H9 (cell line): ENCODE data around the gene PRKCZ. TPM values are rescaled to one million over a fixed set of nuclear protein-coding genes. Genes with fewer than 3 reads are reported as not detected.

ENCODE experiments used
- DNase-seq: peaks from one replicate; pipeline ENCODE4 v3.0.0-alpha.2; 2017
- H2AFZ ChIP-seq: one replicate; pipeline ENCODE4 v1.6.1; 2013; ENCODE audit warnings: mild to moderate bottlenecking, low read length, control low read depth, moderate library complexity
- H2AK5ac ChIP-seq: 2 replicates; pipeline ENCODE4 v1.6.1; 2013; ENCODE audit warnings: low read length, control low read depth, mixed read lengths; ENCODE audit not compliant: insufficient read length
- H2BK120ac ChIP-seq: one replicate; pipeline ENCODE4 v1.6.1; 2013; ENCODE audit warnings: low read depth, mild to moderate bottlenecking, low read length, control low read depth, inconsistent platforms; ENCODE audit not compliant: poor library complexity, severe bottlenecking
- H2BK12ac ChIP-seq: 2 replicates; pipeline ENCODE4 v1.6.1; 2013; ENCODE audit warnings: low read length, control low read depth, mixed read lengths, low read depth; ENCODE audit not compliant: insufficient read length
- H2BK15ac ChIP-seq: 2 replicates; pipeline ENCODE4 v1.6.1; 2013; ENCODE audit warnings: low read depth, low read length, control low read depth
- H2BK20ac ChIP-seq: one replicate; pipeline ENCODE4 v1.6.1; 2013; ENCODE audit warnings: low read depth, mild to moderate bottlenecking, low read length, control low read depth, inconsistent platforms; ENCODE audit not compliant: poor library complexity, severe bottlenecking
- H2BK5ac ChIP-seq: 2 replicates; pipeline ENCODE4 v1.6.1; 2013; ENCODE audit warnings: low read length, control low read depth, mixed read lengths; ENCODE audit not compliant: insufficient read length
- H3K14ac ChIP-seq: 2 replicates; pipeline ENCODE4 v1.6.1; 2013; ENCODE audit warnings: low read length, control low read depth; ENCODE audit not compliant: insufficient read depth
- H3K18ac ChIP-seq: 2 replicates; pipeline ENCODE4 v1.6.1; 2013; ENCODE audit warnings: low read depth, mild to moderate bottlenecking, mixed read lengths, low read length, control low read depth; ENCODE audit not compliant: insufficient read length
- H3K23ac ChIP-seq: 2 replicates; pipeline ENCODE4 v1.6.1; 2013; ENCODE audit warnings: low read length, control low read depth, mixed read lengths, low read depth; ENCODE audit not compliant: insufficient read length
- H3K23me2 ChIP-seq: 2 replicates; pipeline ENCODE4 v1.6.1; 2013; ENCODE audit warnings: low read depth, mild to moderate bottlenecking, mixed read lengths, low read length, control low read depth; ENCODE audit not compliant: insufficient read length, poor library complexity, severe bottlenecking
- H3K27ac ChIP-seq: 2 replicates; pipeline ENCODE4 v1.5.1; 2013; ENCODE audit warnings: low read length, control low read depth, mixed read lengths, low read depth; ENCODE audit not compliant: insufficient read length
- H3K27me3 ChIP-seq: 2 replicates; pipeline ENCODE4 v1.6.1; 2013; ENCODE audit warnings: low read length, control low read depth, inconsistent platforms; ENCODE audit not compliant: insufficient read depth
- H3K4ac ChIP-seq: 2 replicates; pipeline ENCODE4 v1.6.1; 2013; ENCODE audit warnings: low read depth, mild to moderate bottlenecking, control low read depth, inconsistent platforms, low read length, moderate library complexity
- H3K4me1 ChIP-seq: 2 replicates; pipeline ENCODE4 v1.6.1; 2013; ENCODE audit warnings: low read length, control low read depth, inconsistent platforms; ENCODE audit not compliant: insufficient read depth
- H3K4me2 ChIP-seq: 2 replicates; pipeline ENCODE4 v1.6.1; 2013; ENCODE audit warnings: low read length, control low read depth, mixed read lengths; ENCODE audit not compliant: insufficient read length, insufficient read depth
- H3K56ac ChIP-seq: 2 replicates; pipeline ENCODE4 v1.6.1; 2013; ENCODE audit warnings: low read depth, mild to moderate bottlenecking, mixed read lengths, low read length, control low read depth; ENCODE audit not compliant: insufficient read length
- H3K79me1 ChIP-seq: 2 replicates; pipeline ENCODE4 v1.6.1; 2013; ENCODE audit warnings: low read depth, mild to moderate bottlenecking, moderate library complexity, low read length, control low read depth, inconsistent platforms; ENCODE audit not compliant: insufficient read depth, poor library complexity, severe bottlenecking
- H3K79me2 ChIP-seq: 2 replicates; pipeline ENCODE4 v1.6.1; 2013; ENCODE audit warnings: low read length, control low read depth, inconsistent platforms; ENCODE audit not compliant: insufficient read depth
- H3K9ac ChIP-seq: 2 replicates; pipeline ENCODE4 v1.6.1; 2013; ENCODE audit warnings: low read length, control low read depth, mixed read lengths; ENCODE audit not compliant: insufficient read length; ENCODE audit errors: extremely low read depth
- H3K9me3 ChIP-seq: one replicate; pipeline ENCODE4 v1.6.1; 2013; ENCODE audit warnings: low read depth, low read length, inconsistent platforms; ENCODE audit not compliant: control insufficient read depth
- H3T11ph ChIP-seq: one replicate; pipeline ENCODE4 v1.6.1; 2013; ENCODE audit warnings: mild to moderate bottlenecking, low read length, control low read depth, inconsistent platforms
- H4K20me1 ChIP-seq: one replicate; pipeline ENCODE4 v1.6.1; 2013; ENCODE audit not compliant: control insufficient read depth, insufficient read length, insufficient read depth
- H4K5ac ChIP-seq: 2 replicates; pipeline ENCODE4 v1.6.1; 2013; ENCODE audit warnings: low read depth, mild to moderate bottlenecking, mixed read lengths, low read length, control low read depth; ENCODE audit not compliant: insufficient read length
- H4K8ac ChIP-seq: replicated peaks from 2 replicates; pipeline ENCODE4 v1.6.1; 2013; ENCODE audit warnings: low read length, control low read depth, mixed read lengths, low read depth; ENCODE audit not compliant: insufficient read length
- H4K91ac ChIP-seq: 2 replicates; pipeline ENCODE4 v1.6.1; 2013; ENCODE audit warnings: low read depth, mild to moderate bottlenecking, moderate library complexity, mixed read lengths, low read length, control low read depth; ENCODE audit not compliant: insufficient read length
- H3K27ac Mint-ChIP-seq, 3 experiments: 2 replicates in 2 of 3; 3 replicates in 1 of 3; pipeline ENCODE4 v1.8.0; 2020 to 2021; ENCODE audit warnings: mixed read lengths in 3 of 3, mild to moderate bottlenecking in 1 of 3, moderate library complexity in 1 of 3
- H3K27me3 Mint-ChIP-seq: 2 replicates; pipeline ENCODE4 v1.8.0; 2021; ENCODE audit warnings: low read depth, mild to moderate bottlenecking, moderate library complexity, mixed read lengths
- H3K36me3 Mint-ChIP-seq, 3 experiments: 2 replicates in 2 of 3; 3 replicates in 1 of 3; pipeline ENCODE4 v1.8.0; 2020 to 2021; ENCODE audit warnings: low read depth in 3 of 3, mixed read lengths in 3 of 3; ENCODE audit not compliant: insufficient read depth in 1 of 3
- H3K4me1 Mint-ChIP-seq, 2 experiments: 2 replicates each; pipeline ENCODE4 v1.8.0; 2020; ENCODE audit warnings: mixed read lengths in 2 of 2
- H3K4me3 Mint-ChIP-seq, 2 experiments: 2 replicates in 1 of 2; 3 replicates in 1 of 2; pipeline ENCODE4 v1.8.0; 2020 to 2021; ENCODE audit warnings: mild to moderate bottlenecking in 2 of 2, mixed read lengths in 2 of 2, moderate library complexity in 1 of 2
- H3K9me3 Mint-ChIP-seq, 2 experiments: 2 replicates in 1 of 2; 3 replicates in 1 of 2; pipeline ENCODE4 v1.8.0; 2020; ENCODE audit warnings: mild to moderate bottlenecking in 2 of 2, mixed read lengths in 2 of 2, moderate library complexity in 1 of 2
- CTCF ChIP-seq: fragments of 200-600 bp; sonication (generic); conservative IDR thresholded peaks from 3 replicates; pipeline ENCODE4 v1.8.0; 2021; ENCODE audit warnings: antibody characterized with exemption, mild to moderate bottlenecking
- WGBS: extraction: QIAGEN DNeasy Blood & Tissue Kit; methylation state at CpG from one replicate; pipeline ENCODE4 v1.1.7; 2013; ENCODE audit warnings: missing lambda C conversion rate, low lambda C conversion rate, mixed read lengths; ENCODE audit not compliant: insufficient read length; ENCODE audit errors: extremely low coverage; 5-methylcytosine and 5-hydroxymethylcytosine counted together
- total RNA-seq: library from RNA; stranded (reverse); gene quantifications from 2 replicates; pipeline ENCODE4 v1.2.1, GENCODE V29; 2021

PRKCZ gene
- total RNA-seq, 1 experiment from 2014 or later = 48.4 TPM

GRCh38 chr1:2089051-2089450 is 38.8 kb downstream of the PRKCZ start:
- Histone ChIP-seq H2AFZ (no peak overlapping the region), H4K8ac (no peak overlapping the region), H3K56ac (no peak overlapping the region), H3K79me2 (no peaks in the 10 kb centered on the region), H2AK5ac (no peak overlapping the region), H2BK20ac (no peak overlapping the region), H3K4ac (no peak overlapping the region), H3K27ac (no peak overlapping the region), H3K79me1 (no peaks in the 10 kb centered on the region), H4K20me1 (no peaks in the 10 kb centered on the region), H4K91ac (no peak overlapping the region), H3K9ac (no peak overlapping the region), H2BK12ac (no peak overlapping the region), H3K4me2 (no peak overlapping the region), H3K23me2 (no peaks in the 10 kb centered on the region), H3K27me3 (no peaks in the 10 kb centered on the region), H3K23ac (no peak overlapping the region), H2BK15ac (no peak overlapping the region), H3K9me3 (no peaks in the 10 kb centered on the region), H3T11ph (no peak overlapping the region), H2BK5ac (no peak overlapping the region), H3K18ac (no peak overlapping the region), H2BK120ac (no peak overlapping the region), H3K4me1 (no peaks in the 10 kb centered on the region), H3K14ac (no peak overlapping the region), H4K5ac (no peak overlapping the region)
- Mint-ChIP-seq H3K36me3 (peaks cover 0 to 3% (median 0%) of the 10 kb centered on the region in 3 experiments; a peak in 2 of 7 replicates), H3K9me3 (no peaks in the 10 kb centered on the region), H3K4me1 (peaks cover 10 to 29% of the 10 kb centered on the region in 2 experiments), H3K4me3 (no peak overlapping the region), H3K27me3 (no peaks in the 10 kb centered on the region), H3K27ac (peak overlapping the region in 2 of 3 experiments; percentile 49 to 53; a peak in 3 of 7 replicates)
- no peak for DNase-seq
- no peak for TF ChIP-seq CTCF
- no CpG with 5 or more reads among the region's 17 CpGs for WGBS
